Measurements from ENCODE around the gene CEP164. TPM values are rescaled to one million over a fixed set of nuclear protein-coding genes. Genes with fewer than 3 reads are reported as not detected.

The CEP164 gene
- total RNA-seq, 1 donor from 2014 or later, result 28.6 TPM

DNA sequence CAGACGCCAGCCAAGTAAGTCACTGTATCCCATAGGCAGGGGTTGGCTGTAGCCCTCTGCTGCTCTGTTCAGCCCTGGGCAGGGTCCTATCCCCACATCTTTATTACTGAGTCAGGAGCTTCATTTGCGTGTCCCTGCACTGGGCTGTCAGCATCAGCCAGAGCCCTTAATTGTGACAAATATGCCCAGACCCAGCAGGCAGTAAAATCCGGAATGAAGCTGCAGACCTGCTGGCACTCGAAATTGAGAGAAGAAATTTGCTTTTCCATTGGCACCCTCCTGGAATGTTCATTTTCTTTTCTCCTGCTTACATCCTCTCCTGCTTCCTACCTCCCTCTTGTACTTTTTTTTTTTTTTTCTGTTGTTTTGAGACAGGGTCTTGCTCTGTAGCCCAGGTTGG lies 43.8 kb downstream of the CEP164 start:
- Mint-ChIP-seq H3K27ac (ENCODE audit: unreplicated experiment) (no peak overlapping the region), H3K36me3 (ENCODE audit: low read depth, unreplicated experiment) (peaks cover 51% of the 10 kb centered on the region), H3K4me3 (ENCODE audit: unreplicated experiment) (no peak overlapping the region), H3K27me3 (ENCODE audit: unreplicated experiment) (no peaks in the 10 kb centered on the region), H3K9me3 (ENCODE audit: unreplicated experiment) (no peaks in the 10 kb centered on the region), H3K4me1 (ENCODE audit: unreplicated experiment) (no peaks in the 10 kb centered on the region)
- DNase-seq (ENCODE audit: low spot score), result no peak
- TF ChIP-seq, protein P1, sequence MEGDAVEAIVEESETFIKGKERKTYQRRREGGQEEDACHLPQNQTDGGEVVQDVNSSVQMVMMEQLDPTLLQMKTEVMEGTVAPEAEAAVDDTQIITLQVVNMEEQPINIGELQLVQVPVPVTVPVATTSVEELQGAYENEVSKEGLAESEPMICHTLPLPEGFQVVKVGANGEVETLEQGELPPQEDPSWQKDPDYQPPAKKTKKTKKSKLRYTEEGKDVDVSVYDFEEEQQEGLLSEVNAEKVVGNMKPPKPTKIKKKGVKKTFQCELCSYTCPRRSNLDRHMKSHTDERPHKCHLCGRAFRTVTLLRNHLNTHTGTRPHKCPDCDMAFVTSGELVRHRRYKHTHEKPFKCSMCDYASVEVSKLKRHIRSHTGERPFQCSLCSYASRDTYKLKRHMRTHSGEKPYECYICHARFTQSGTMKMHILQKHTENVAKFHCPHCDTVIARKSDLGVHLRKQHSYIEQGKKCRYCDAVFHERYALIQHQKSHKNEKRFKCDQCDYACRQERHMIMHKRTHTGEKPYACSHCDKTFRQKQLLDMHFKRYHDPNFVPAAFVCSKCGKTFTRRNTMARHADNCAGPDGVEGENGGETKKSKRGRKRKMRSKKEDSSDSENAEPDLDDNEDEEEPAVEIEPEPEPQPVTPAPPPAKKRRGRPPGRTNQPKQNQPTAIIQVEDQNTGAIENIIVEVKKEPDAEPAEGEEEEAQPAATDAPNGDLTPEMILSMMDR (IDR thresholded peaks at IDR 0.05; ENCODE audit: unreplicated experiment), result no peak

DNA sequence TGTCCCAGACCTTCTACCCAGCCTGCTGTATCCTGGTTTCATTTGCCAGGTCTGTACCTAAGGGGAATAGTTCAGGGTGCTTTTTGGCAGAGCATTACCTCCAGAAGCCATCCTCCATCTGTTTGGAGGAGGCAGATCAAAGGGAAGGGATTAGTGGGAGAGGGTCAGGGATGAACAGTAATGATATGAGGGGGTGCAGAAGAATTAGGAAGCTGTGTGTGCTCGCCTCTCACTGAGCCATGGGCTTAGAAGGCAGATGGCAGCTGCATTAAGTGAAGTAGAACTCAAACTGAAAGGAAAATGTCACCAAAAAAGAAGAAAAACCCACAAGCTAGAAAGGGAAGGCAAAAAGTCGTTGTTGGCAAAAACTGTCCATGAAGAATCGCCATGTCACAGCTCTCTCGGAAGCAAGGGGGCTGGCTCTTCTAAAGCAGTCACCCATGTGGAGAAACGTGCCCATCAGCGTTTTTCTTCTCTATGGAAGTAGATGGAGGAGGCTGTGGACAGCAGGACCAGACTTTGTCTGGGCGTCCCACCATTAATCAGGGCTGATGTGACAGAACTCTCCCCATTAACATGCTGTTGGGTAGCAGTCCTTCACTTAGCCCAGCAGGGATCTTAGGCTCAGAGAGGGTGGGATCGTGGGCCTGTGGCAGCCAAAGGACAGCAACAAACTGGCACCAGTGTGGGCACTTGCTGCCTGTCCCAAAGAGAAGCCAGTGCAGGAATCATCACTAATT lies 46.8 kb downstream of the CEP164 start:
- TF ChIP-seq, protein P1 (IDR thresholded peaks at IDR 0.05; ENCODE audit: unreplicated experiment), result no peak
- H3K27ac Mint-ChIP-seq (ENCODE audit: unreplicated experiment), result no peak overlapping the region
- H3K4me3 Mint-ChIP-seq (ENCODE audit: unreplicated experiment), result no peak overlapping the region

DNA sequence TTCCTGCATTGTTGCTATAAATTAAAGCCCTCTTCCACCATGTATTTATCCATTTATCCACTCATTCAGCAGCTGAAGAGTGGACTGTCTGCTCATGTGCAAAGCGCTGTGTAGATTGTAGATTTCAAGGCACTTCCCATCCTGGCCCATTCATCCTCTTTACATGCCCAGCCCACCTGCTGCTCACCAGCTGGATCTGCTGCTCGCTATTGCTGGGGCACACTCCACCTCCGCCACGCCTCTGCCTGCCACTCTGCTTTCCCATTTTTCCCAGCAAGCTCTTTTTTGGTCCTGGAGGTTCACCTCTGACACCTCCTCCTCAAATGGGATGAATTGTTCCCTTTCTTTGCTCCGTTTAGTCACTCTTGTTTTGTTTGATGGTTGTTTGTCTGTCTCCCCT lies 48.3 kb downstream of the CEP164 start:
- Mint-ChIP-seq H3K36me3 (ENCODE audit: low read depth, unreplicated experiment) (peaks cover 37% of the 10 kb centered on the region), H3K9me3 (ENCODE audit: unreplicated experiment) (no peaks in the 10 kb centered on the region), H3K4me3 (ENCODE audit: unreplicated experiment) (peak overlapping the region; percentile 24), H3K27me3 (ENCODE audit: unreplicated experiment) (peaks cover 3% of the 10 kb centered on the region), H3K27ac (ENCODE audit: unreplicated experiment) (no peak overlapping the region), H3K4me1 (ENCODE audit: unreplicated experiment) (peaks cover 18% of the 10 kb centered on the region)
- TF ChIP-seq, protein P1 (IDR thresholded peaks at IDR 0.05; ENCODE audit: unreplicated experiment), result no peak
- no peak for DNase-seq (ENCODE audit: low spot score)

More for the DNA sequence above, 46.8 kb downstream of the CEP164 start:
- Mint-ChIP-seq H3K9me3 (ENCODE audit: unreplicated experiment) (no peaks in the 10 kb centered on the region), H3K36me3 (ENCODE audit: low read depth, unreplicated experiment) (peaks cover 43% of the 10 kb centered on the region), H3K4me1 (ENCODE audit: unreplicated experiment) (peaks cover 10% of the 10 kb centered on the region), H3K27me3 (ENCODE audit: unreplicated experiment) (peaks cover 3% of the 10 kb centered on the region)
- no peak for DNase-seq (ENCODE audit: low spot score)

DNA sequence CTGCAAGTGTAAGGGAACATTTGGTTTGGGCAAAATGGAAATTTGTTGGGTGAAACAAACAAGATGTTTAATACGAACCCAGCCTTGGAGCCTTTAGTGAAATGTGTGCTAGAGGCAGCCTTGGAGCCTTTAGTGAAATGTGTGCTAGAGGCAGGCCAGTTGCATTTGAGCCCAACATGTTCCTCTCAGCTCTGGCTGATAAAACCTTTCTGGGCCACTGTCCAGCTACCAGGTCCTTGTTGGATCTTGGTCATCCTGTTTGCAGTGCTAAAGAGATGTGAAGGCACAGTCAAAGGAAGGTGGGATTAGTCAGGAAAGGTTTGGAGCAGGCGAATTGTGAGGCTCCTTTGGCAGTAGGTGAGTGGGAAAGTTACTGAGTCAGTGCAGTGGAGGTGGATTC lies 48.9 kb downstream of the CEP164 start:
- Mint-ChIP-seq H3K4me1 (ENCODE audit: unreplicated experiment) (peaks cover 18% of the 10 kb centered on the region), H3K27ac (ENCODE audit: unreplicated experiment) (no peak overlapping the region), H3K4me3 (ENCODE audit: unreplicated experiment) (peak overlapping the region; percentile 24), H3K36me3 (ENCODE audit: low read depth, unreplicated experiment) (peaks cover 35% of the 10 kb centered on the region), H3K9me3 (ENCODE audit: unreplicated experiment) (no peaks in the 10 kb centered on the region), H3K27me3 (ENCODE audit: unreplicated experiment) (peaks cover 3% of the 10 kb centered on the region)
- DNase-seq (ENCODE audit: low spot score), result no peak
- TF ChIP-seq, protein P1 (IDR thresholded peaks at IDR 0.05; ENCODE audit: unreplicated experiment), result no peak
